Right lobe of liver (tissue), 4 donors: ENCODE results near the gene GATD1.

Experiments
- POLR2A ChIP-seq: fragments of 450-650 bp; IDR thresholded peaks from one replicate; pipeline ENCODE4 v1.6.1; 2017; ENCODE audit warnings: antibody characterized with exemption, mild to moderate bottlenecking
- TF ChIP-seq, protein P1 (sequence below), 4 donors: fragments of 200-600 bp in 3 of 4; fragments of 450-650 bp in 1 of 4; IDR thresholded peaks; one replicate each; pipeline versions ENCODE4 v1.5.1 to v1.8.0; 2016 to 2022; ENCODE audit warnings: antibody characterized with exemption in 4 of 4, mild to moderate bottlenecking in 2 of 4
- donor health status: DM: no; HTN: no; CAD: no.
- donor health status: DM: no; HTN: no; CAD: no.
- donor health status: DM: no; HTN: yes; CAD: no.

DNA sequence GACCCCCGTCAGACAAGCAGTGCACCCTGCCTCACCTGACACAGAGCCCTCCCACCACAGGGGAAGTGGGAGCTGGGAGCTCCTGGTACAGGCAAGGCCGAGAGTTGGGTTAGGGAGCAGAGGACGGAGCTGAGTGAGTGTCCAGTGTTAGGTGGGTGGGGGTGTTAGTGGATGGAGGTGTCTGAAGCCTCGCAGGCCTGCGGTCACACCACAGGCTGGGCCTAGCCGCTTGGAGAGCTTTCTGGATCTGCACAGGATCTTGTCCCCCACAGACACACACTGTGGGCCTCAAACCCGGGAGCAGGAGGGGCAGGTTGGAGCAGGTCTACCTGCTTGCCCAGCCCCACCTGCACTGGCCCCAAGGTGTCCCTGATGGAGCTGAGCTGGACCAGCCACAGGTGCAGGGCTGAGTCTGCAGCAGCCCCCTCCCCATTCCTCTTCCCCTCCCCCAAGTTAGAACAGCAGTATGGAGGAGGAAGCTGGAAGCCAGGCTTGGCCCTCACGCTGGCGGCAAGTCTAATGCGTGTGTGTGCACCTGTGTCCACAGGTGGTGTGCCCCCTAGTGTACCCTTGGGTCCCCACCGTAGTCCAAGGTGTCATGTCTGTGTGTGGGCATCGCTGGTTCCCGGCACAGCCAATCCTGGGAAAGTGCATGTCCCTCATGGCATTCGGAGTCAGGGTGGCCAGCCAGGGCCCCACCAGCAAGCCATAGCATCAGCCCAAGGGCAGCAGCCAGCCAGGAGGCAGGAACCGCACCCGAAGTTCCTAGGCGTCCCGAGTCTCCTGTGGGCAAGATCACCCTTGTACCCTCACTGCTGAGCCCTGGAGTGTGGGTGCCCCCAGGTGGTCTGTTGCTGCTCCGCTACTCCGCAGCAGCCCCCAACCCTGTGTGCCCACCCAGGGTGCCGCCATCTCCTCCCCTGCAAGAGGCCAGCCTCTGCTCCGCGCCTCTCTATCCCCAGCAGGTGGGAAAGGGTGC lies 2.0 kb upstream of the GATD1 start:
- TF ChIP-seq, protein P1, sequence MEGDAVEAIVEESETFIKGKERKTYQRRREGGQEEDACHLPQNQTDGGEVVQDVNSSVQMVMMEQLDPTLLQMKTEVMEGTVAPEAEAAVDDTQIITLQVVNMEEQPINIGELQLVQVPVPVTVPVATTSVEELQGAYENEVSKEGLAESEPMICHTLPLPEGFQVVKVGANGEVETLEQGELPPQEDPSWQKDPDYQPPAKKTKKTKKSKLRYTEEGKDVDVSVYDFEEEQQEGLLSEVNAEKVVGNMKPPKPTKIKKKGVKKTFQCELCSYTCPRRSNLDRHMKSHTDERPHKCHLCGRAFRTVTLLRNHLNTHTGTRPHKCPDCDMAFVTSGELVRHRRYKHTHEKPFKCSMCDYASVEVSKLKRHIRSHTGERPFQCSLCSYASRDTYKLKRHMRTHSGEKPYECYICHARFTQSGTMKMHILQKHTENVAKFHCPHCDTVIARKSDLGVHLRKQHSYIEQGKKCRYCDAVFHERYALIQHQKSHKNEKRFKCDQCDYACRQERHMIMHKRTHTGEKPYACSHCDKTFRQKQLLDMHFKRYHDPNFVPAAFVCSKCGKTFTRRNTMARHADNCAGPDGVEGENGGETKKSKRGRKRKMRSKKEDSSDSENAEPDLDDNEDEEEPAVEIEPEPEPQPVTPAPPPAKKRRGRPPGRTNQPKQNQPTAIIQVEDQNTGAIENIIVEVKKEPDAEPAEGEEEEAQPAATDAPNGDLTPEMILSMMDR (IDR thresholded peaks at IDR 0.05), result no peak
- no peak for TF ChIP-seq POLR2A
